HG03097 (cell line): ENCODE data around the gene YPEL5.
A peak's percentile ranks its signal among the peaks of the same experiment; 100 is the strongest.
"Not testable (repeated sequence)": the region's sequence is repeated elsewhere in the genome, so short reads cannot be mapped to it uniquely, and the experiment has no call there.

Source experiments
- ATAC-seq: cut with Tn5 transposase; IDR thresholded peaks from one replicate; pipeline ENCODE4 v1.9.1; 2021; ENCODE audit not compliant: unreplicated experiment, low FRiP score

Gene YPEL5

GRCh38 chr2:30136764-30137444 lies 9.9 kb upstream of the YPEL5 start:
- ATAC-seq = no peak

- ATAC-seq = peak; percentile 47
These were observed 7.5 kb upstream of the YPEL5 start for GRCh38 chr2:30139131-30139870.

- no peak for ATAC-seq
These were observed 5.7 kb upstream of the YPEL5 start for GRCh38 chr2:30141136-30141535.

- no peak for ATAC-seq
These were observed 2.5 kb upstream of the YPEL5 start for GRCh38 chr2:30144260-30144659.

GRCh38 chr2:30144951-30145350 lies 1.9 kb upstream of the YPEL5 start:
- ATAC-seq = not testable (repeated sequence)

GRCh38 chr2:30145826-30146336 lies 926 bp upstream of the YPEL5 start:
- ATAC-seq = no peak

GRCh38 chr2:30147196-30147714 lies 448 bp downstream of the YPEL5 start:
- no peak for ATAC-seq

GRCh38 chr2:30147715-30148610 lies 1.2 kb downstream of the YPEL5 start:
- peak; percentile 30 for ATAC-seq

- ATAC-seq = no peak
These were observed 2.0 kb downstream of the YPEL5 start for GRCh38 chr2:30148850-30149249.

GRCh38 chr2:30149513-30149912 lies 2.7 kb downstream of the YPEL5 start:
- no peak for ATAC-seq

- ATAC-seq = no peak
These were observed 3.2 kb downstream of the YPEL5 start for GRCh38 chr2:30149976-30150375.

GRCh38 chr2:30150786-30151185 lies 4.0 kb downstream of the YPEL5 start:
- ATAC-seq = no peak

GRCh38 chr2:30152385-30152784 lies 5.6 kb downstream of the YPEL5 start:
- ATAC-seq = no peak

GRCh38 chr2:30155202-30155601 lies 8.4 kb downstream of the YPEL5 start:
- ATAC-seq = no peak

GRCh38 chr2:30155889-30156658 lies 9.3 kb downstream of the YPEL5 start:
- no peak for ATAC-seq

GRCh38 chr2:30157616-30158015 lies 10.8 kb downstream of the YPEL5 start:
- no peak for ATAC-seq

GRCh38 chr2:30159766-30160165 lies 13.0 kb downstream of the YPEL5 start:
- ATAC-seq = no peak

- ATAC-seq = no peak
These were observed 15.3 kb downstream of the YPEL5 start for GRCh38 chr2:30161929-30162706.

GRCh38 chr2:30162806-30163205 lies 16.0 kb downstream of the YPEL5 start:
- ATAC-seq = no peak
